MG63 (cell line): ENCODE data around the gene LRRFIP1. TPM values are rescaled to one million over a fixed set of nuclear protein-coding genes. Genes with fewer than 3 reads are reported as not detected.
"Not testable (repeated sequence)": the region's sequence is repeated elsewhere in the genome, so short reads cannot be mapped to it uniquely, and the experiment has no call there.

ENCODE experiments used
- DNase-seq: peaks from one replicate; pipeline ENCODE4 v3.0.0-alpha.2; 2020
- H3K27me3 ChIP-seq: fragments of 250-450 bp; sonication (Bioruptor Pico); 2 replicates; pipeline ENCODE4 v1.5.1; 2020; ENCODE audit warnings: mild to moderate bottlenecking, moderate library complexity
- H3K36me3 ChIP-seq: fragments of 250-450 bp; sonication (Bioruptor Pico); 2 replicates; pipeline ENCODE4 v1.5.1; 2020; ENCODE audit warnings: mild to moderate bottlenecking, moderate library complexity
- H3K4me3 ChIP-seq: fragments of 250-450 bp; sonication (Bioruptor Pico); 2 replicates; pipeline ENCODE4 v1.5.1; 2020; ENCODE audit warnings: mild to moderate bottlenecking, moderate library complexity
- H3K9me3 ChIP-seq: fragments of 250-450 bp; sonication (Bioruptor Pico); 2 replicates; pipeline ENCODE4 v1.5.1; 2020; ENCODE audit warnings: mild to moderate bottlenecking, moderate library complexity
- total RNA-seq: library from RNA; depleted of rRNA; stranded (reverse); fragments of >200 nt; shearing (Covaris generic); gene quantifications from 2 replicates; pipeline ENCODE4 v1.2.3, GENCODE V29; 2014; ENCODE audit warnings: low replicate concordance

Gene LRRFIP1
- total RNA-seq, 1 experiment from 2014 or later: 33.5 TPM

GRCh38 chr2:237662671-237663093 lies 35.3 kb downstream of the LRRFIP1 start:
- H3K4me3 ChIP-seq: no peak overlapping the region
- H3K9me3 ChIP-seq: no peaks in the 10 kb centered on the region
- no peaks in the 10 kb centered on the region for H3K36me3 ChIP-seq
- H3K27me3 ChIP-seq: no peaks in the 10 kb centered on the region
- DNase-seq: peak; percentile 78

GRCh38 chr2:237663517-237664110 lies 36.2 kb downstream of the LRRFIP1 start:
- H3K4me3 ChIP-seq: no peak overlapping the region
- no peaks in the 10 kb centered on the region for H3K36me3 ChIP-seq
- DNase-seq: no peak
- no peaks in the 10 kb centered on the region for H3K27me3 ChIP-seq
- H3K9me3 ChIP-seq: no peaks in the 10 kb centered on the region

- Histone ChIP-seq H3K9me3 (no peaks in the 10 kb centered on the region), H3K4me3 (no peak overlapping the region), H3K27me3 (no peaks in the 10 kb centered on the region), H3K36me3 (no peaks in the 10 kb centered on the region)
- no peak for DNase-seq
Measured at GRCh38 chr2:237664151-237664550, 36.8 kb downstream of the LRRFIP1 start.

GRCh38 chr2:237665713-237666143 lies 38.3 kb downstream of the LRRFIP1 start:
- H3K27me3 ChIP-seq: no peaks in the 10 kb centered on the region
- DNase-seq: no peak
- H3K36me3 ChIP-seq: no peaks in the 10 kb centered on the region
- H3K9me3 ChIP-seq: no peaks in the 10 kb centered on the region
- H3K4me3 ChIP-seq: no peak overlapping the region

GRCh38 chr2:237666606-237667005 lies 39.2 kb downstream of the LRRFIP1 start:
- no peaks in the 10 kb centered on the region for H3K27me3 ChIP-seq
- DNase-seq: no peak
- no peaks in the 10 kb centered on the region for H3K36me3 ChIP-seq
- no peak overlapping the region for H3K4me3 ChIP-seq
- no peaks in the 10 kb centered on the region for H3K9me3 ChIP-seq

- H3K27me3 ChIP-seq, H3K4me3 ChIP-seq: not testable (repeated sequence)
Measured at GRCh38 chr2:237667050-237667576, 39.7 kb downstream of the LRRFIP1 start.

GRCh38 chr2:237667893-237668292 lies 40.5 kb downstream of the LRRFIP1 start:
- no peaks in the 10 kb centered on the region for H3K27me3 ChIP-seq
- no peaks in the 10 kb centered on the region for H3K36me3 ChIP-seq
- no peak for DNase-seq
- H3K4me3 ChIP-seq: no peak overlapping the region
- H3K9me3 ChIP-seq: no peaks in the 10 kb centered on the region

More at GRCh38 chr2:237667050-237667576, 39.7 kb downstream of the LRRFIP1 start:
- not testable (repeated sequence) for H3K36me3 ChIP-seq, H3K9me3 ChIP-seq, DNase-seq

- no peak for DNase-seq
- Histone ChIP-seq H3K27me3 (no peaks in the 10 kb centered on the region), H3K9me3 (no peaks in the 10 kb centered on the region), H3K4me3 (no peak overlapping the region), H3K36me3 (no peaks in the 10 kb centered on the region)
Measured at GRCh38 chr2:237668440-237668839, 41.1 kb downstream of the LRRFIP1 start.

GRCh38 chr2:237669283-237669627 lies 41.9 kb downstream of the LRRFIP1 start:
- Histone ChIP-seq H3K36me3 (no peaks in the 10 kb centered on the region), H3K4me3 (no peak overlapping the region), H3K9me3 (no peaks in the 10 kb centered on the region), H3K27me3 (no peaks in the 10 kb centered on the region)
- DNase-seq: no peak

GRCh38 chr2:237669628-237670392 lies 42.4 kb downstream of the LRRFIP1 start:
- Histone ChIP-seq H3K27me3 (no peaks in the 10 kb centered on the region), H3K9me3 (no peaks in the 10 kb centered on the region), H3K4me3 (no peak overlapping the region), H3K36me3 (no peaks in the 10 kb centered on the region)
- DNase-seq: peak; percentile 93

GRCh38 chr2:237670641-237671040 lies 43.3 kb downstream of the LRRFIP1 start:
- Histone ChIP-seq H3K4me3 (no peak overlapping the region), H3K9me3 (no peaks in the 10 kb centered on the region), H3K27me3 (no peaks in the 10 kb centered on the region), H3K36me3 (no peaks in the 10 kb centered on the region)
- DNase-seq: no peak

- H3K4me3 ChIP-seq: no peak overlapping the region
- H3K27me3 ChIP-seq: no peaks in the 10 kb centered on the region
- no peak for DNase-seq
- H3K36me3 ChIP-seq: no peaks in the 10 kb centered on the region
- H3K9me3 ChIP-seq: no peaks in the 10 kb centered on the region
Measured at GRCh38 chr2:237671466-237672138, 44.2 kb downstream of the LRRFIP1 start.

- Histone ChIP-seq H3K9me3 (no peaks in the 10 kb centered on the region), H3K27me3 (no peaks in the 10 kb centered on the region), H3K36me3 (no peaks in the 10 kb centered on the region), H3K4me3 (no peak overlapping the region)
- DNase-seq: no peak
Measured at GRCh38 chr2:237672731-237673129, 45.3 kb downstream of the LRRFIP1 start.

GRCh38 chr2:237673130-237674001 lies 46.0 kb downstream of the LRRFIP1 start:
- no peaks in the 10 kb centered on the region for H3K9me3 ChIP-seq
- DNase-seq: peak; percentile 33
- H3K36me3 ChIP-seq: no peaks in the 10 kb centered on the region
- no peak overlapping the region for H3K4me3 ChIP-seq
- no peaks in the 10 kb centered on the region for H3K27me3 ChIP-seq

- Histone ChIP-seq H3K36me3 (no peaks in the 10 kb centered on the region), H3K9me3 (no peaks in the 10 kb centered on the region), H3K4me3 (no peak overlapping the region), H3K27me3 (no peaks in the 10 kb centered on the region)
- peak; percentile 49 for DNase-seq
Measured at GRCh38 chr2:237674731-237675276, 47.4 kb downstream of the LRRFIP1 start.

GRCh38 chr2:237675316-237675715 lies 47.9 kb downstream of the LRRFIP1 start:
- H3K4me3 ChIP-seq: no peak overlapping the region
- H3K36me3 ChIP-seq: no peaks in the 10 kb centered on the region
- DNase-seq: no peak
- no peaks in the 10 kb centered on the region for H3K27me3 ChIP-seq
- no peaks in the 10 kb centered on the region for H3K9me3 ChIP-seq
